ENCODE results near the gene STK32A.

Gene STK32A

DNA sequence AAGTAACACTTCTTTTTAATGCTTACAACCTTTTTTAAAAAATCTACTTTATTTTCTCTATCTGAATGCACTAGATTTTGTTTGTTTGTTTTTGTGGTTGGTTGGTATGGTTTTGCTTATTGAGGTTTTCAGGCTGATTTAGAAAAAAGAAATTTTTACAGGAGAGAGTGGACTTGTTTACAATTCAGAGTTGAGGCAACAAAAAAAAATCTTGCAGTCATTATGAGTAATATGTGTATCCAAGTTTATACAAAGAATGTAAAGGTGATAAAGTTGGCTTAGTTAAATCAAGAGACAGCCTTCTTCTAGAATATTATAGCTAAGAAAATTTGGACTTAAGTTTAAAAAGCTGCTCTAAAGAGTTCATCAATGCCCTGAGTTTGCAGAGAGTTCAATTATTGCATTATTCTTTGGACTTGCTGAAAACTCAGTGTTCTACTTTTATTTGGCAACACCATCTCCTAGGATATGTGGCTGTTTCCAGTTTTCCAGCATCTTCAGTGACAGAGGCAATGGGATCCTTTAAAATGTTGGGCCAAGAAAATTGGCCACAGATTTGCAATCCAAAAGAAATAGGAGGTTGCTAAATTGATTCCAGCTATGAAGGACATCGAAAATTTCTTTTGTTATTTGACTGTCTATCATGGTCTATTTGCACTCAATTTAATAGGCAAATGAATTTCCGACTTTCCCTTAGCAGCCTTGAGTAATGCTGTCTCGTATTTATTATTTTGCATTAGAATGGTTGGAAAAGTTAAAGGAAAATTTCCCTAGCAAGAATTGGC is 10.7 kb downstream of the STK32A start:
- Histone ChIP-seq H3K9ac (ENCODE audit: low read depth, low read length) (no peak overlapping the region), H3K79me2 (ENCODE audit: insufficient read depth, low read length) (no peaks in the 10 kb centered on the region), H3K4me1 (ENCODE audit: insufficient read depth, low read length) (no peaks in the 10 kb centered on the region), H3K9me3 (ENCODE audit: insufficient read depth, low read length, severe bottlenecking) (no peaks in the 10 kb centered on the region), H2AFZ (ENCODE audit: low read depth, low read length) (no peak overlapping the region), H3K36me3 (ENCODE audit: insufficient read depth, low read length) (no peaks in the 10 kb centered on the region), H3K27me3 (ENCODE audit: insufficient read depth, low read length, poor library complexity) (no peaks in the 10 kb centered on the region), H4K20me1 (ENCODE audit: insufficient read depth, low read length) (no peaks in the 10 kb centered on the region), H3K4me2 (ENCODE audit: insufficient read depth, low read length) (no peak overlapping the region), H3K27ac (ENCODE audit: low read length) (no peak overlapping the region), H3K4me3 (ENCODE audit: low read depth in 1 of 2, low read length in 2 of 2) (no peak overlapping the region)
- TF ChIP-seq EZH2 (IDR thresholded peaks at IDR 0.05; ENCODE audit: borderline replicate concordance, low read depth, low read length, severe bottlenecking) = no peak
- ATAC-seq (ENCODE audit: insufficient read depth, low read depth) = no peak
- DNase-seq = no peak

GRCh38 chr5:147248561-147248960 is 13.7 kb downstream of the STK32A start:
- Histone ChIP-seq H3K4me1 (ENCODE audit: insufficient read depth, low read length) (no peaks in the 10 kb centered on the region), H3K79me2 (ENCODE audit: insufficient read depth, low read length) (no peaks in the 10 kb centered on the region), H3K9me3 (ENCODE audit: insufficient read depth, low read length, severe bottlenecking) (no peaks in the 10 kb centered on the region), H3K36me3 (ENCODE audit: insufficient read depth, low read length) (no peaks in the 10 kb centered on the region), H4K20me1 (ENCODE audit: insufficient read depth, low read length) (no peaks in the 10 kb centered on the region), H3K27me3 (ENCODE audit: insufficient read depth, low read length, poor library complexity) (no peaks in the 10 kb centered on the region), H2AFZ (ENCODE audit: low read depth, low read length) (no peak overlapping the region), H3K27ac (ENCODE audit: low read length) (no peak overlapping the region), H3K9ac (ENCODE audit: low read depth, low read length) (no peak overlapping the region), H3K4me2 (ENCODE audit: insufficient read depth, low read length) (no peak overlapping the region), H3K4me3 (ENCODE audit: low read depth in 1 of 2, low read length in 2 of 2) (no peak overlapping the region)
- DNase-seq (no peak), ATAC-seq (ENCODE audit: insufficient read depth, low read depth) (no peak)
- TF ChIP-seq CTCF (IDR thresholded peaks at IDR 0.05; ENCODE audit: borderline replicate concordance, extremely low read depth, low read length, poor library complexity, severe bottlenecking) = no peak
- no peak for TF ChIP-seq EZH2 (IDR thresholded peaks at IDR 0.05; ENCODE audit: borderline replicate concordance, low read depth, low read length, severe bottlenecking)

DNA sequence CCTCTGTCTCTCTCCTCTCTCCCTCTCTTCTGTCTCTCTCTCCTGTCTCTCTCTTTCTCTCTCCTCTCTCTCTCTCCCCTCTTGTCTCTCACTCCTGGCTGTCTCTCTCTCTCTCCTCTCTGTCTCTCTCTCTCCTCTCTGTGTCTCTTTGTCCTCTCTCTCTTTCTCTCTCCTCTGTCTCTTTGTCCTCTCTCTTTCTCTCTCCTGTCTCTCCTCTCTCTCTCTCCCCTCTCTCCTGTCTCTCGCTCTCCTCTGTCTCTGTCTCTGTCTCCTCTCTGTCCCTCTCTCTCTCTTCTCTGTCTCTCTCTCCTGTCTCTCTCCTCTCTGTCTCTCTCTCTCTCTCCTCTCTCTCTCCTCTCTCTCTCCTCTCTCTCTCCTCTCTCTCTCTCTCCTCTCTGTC is 25.0 kb downstream of the STK32A start:
- no peak overlapping the region for H3K4me3 ChIP-seq (ENCODE audit: low read depth in 1 of 2, low read length in 2 of 2)
- H3K4me2 ChIP-seq (ENCODE audit: insufficient read depth, low read length) = no peak overlapping the region
- no peaks in the 10 kb centered on the region for H3K79me2 ChIP-seq (ENCODE audit: insufficient read depth, low read length)
- H3K4me1 ChIP-seq (ENCODE audit: insufficient read depth, low read length) = no peaks in the 10 kb centered on the region
- H2AFZ ChIP-seq (ENCODE audit: low read depth, low read length) = no peak overlapping the region
- H3K27ac ChIP-seq (ENCODE audit: low read length) = no peak overlapping the region
- no peaks in the 10 kb centered on the region for H3K27me3 ChIP-seq (ENCODE audit: insufficient read depth, low read length, poor library complexity)
- TF ChIP-seq CTCF (IDR thresholded peaks at IDR 0.05; ENCODE audit: borderline replicate concordance, extremely low read depth, low read length, poor library complexity, severe bottlenecking) (no peak), EZH2 (IDR thresholded peaks at IDR 0.05; ENCODE audit: borderline replicate concordance, low read depth, low read length, severe bottlenecking) (no peak)
- H3K9ac ChIP-seq (ENCODE audit: low read depth, low read length) = no peak overlapping the region
- no peaks in the 10 kb centered on the region for H3K9me3 ChIP-seq (ENCODE audit: insufficient read depth, low read length, severe bottlenecking)
- ATAC-seq (ENCODE audit: insufficient read depth, low read depth) (no peak), DNase-seq (no peak)
- no peaks in the 10 kb centered on the region for H4K20me1 ChIP-seq (ENCODE audit: insufficient read depth, low read length)
- H3K36me3 ChIP-seq (ENCODE audit: insufficient read depth, low read length) = no peaks in the 10 kb centered on the region

DNA sequence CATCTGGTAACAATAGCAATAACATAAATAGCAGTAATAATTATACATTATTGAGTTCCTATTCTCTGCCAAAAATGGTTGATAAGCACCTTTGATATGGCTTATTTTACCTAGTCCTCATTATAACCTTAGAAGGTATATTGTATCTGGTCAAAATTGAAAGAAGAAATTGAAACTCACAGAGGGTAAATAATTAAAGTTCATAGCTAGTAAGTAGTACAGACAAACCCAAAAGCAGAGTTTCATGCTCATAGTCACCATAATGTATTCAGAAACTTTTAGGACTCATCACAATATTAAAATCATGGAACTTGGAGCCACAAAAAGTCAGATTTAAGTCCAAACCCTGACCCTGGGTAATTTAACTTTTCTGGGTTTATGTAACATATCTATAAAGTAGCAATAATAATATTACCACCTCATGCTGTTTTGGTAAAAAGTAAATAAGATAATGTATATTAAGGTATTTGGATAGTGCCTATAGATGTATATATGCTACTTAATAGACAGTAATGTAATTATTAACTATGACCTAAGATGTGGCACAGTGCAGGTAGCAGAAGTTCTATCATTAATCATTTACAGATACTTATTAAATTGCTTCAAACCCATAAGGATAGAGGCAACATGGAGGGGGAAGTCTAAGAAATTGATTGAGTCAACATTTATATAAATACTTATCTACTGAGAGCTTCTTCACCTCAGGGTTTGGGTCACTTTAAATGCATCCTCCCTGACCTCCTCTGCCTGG is 32.4 kb downstream of the STK32A start:
- H2AFZ ChIP-seq (ENCODE audit: low read depth, low read length) = no peak overlapping the region
- no peaks in the 10 kb centered on the region for H4K20me1 ChIP-seq (ENCODE audit: insufficient read depth, low read length)
- no peak overlapping the region for H3K4me2 ChIP-seq (ENCODE audit: insufficient read depth, low read length)
- H3K27ac ChIP-seq (ENCODE audit: low read length) = no peak overlapping the region
- no peaks in the 10 kb centered on the region for H3K4me1 ChIP-seq (ENCODE audit: insufficient read depth, low read length)
- DNase-seq (no peak), ATAC-seq (ENCODE audit: insufficient read depth, low read depth) (no peak)
- no peak overlapping the region for H3K4me3 ChIP-seq (ENCODE audit: low read depth in 1 of 2, low read length in 2 of 2)
- no peaks in the 10 kb centered on the region for H3K36me3 ChIP-seq (ENCODE audit: insufficient read depth, low read length)
- peaks cover 2% of the 10 kb centered on the region for H3K27me3 ChIP-seq (ENCODE audit: insufficient read depth, low read length, poor library complexity)
- H3K9ac ChIP-seq (ENCODE audit: low read depth, low read length) = no peak overlapping the region
- TF ChIP-seq EZH2 (IDR thresholded peaks at IDR 0.05; ENCODE audit: borderline replicate concordance, low read depth, low read length, severe bottlenecking) = no peak
- no peak for TF ChIP-seq CTCF (IDR thresholded peaks at IDR 0.05; ENCODE audit: borderline replicate concordance, extremely low read depth, low read length, poor library complexity, severe bottlenecking)
- H3K79me2 ChIP-seq (ENCODE audit: insufficient read depth, low read length) = no peaks in the 10 kb centered on the region
- no peaks in the 10 kb centered on the region for H3K9me3 ChIP-seq (ENCODE audit: insufficient read depth, low read length, severe bottlenecking)

All from DND-41 (cell line).